HepG2 (cell line): ENCODE measurements around the gene SERTAD2. TPM values are rescaled to one million over a fixed set of nuclear protein-coding genes. Genes with fewer than 3 reads are reported as not detected.

Experiments used
- AGO2 ChIP-seq: fragments of 200-400 bp; formaldehyde crosslinking; optimal IDR thresholded peaks from 2 replicates; pipeline ENCODE3; 2017; ENCODE audit warnings: mild to moderate bottlenecking, low read depth, low read length, moderate library complexity
- ARHGAP35 ChIP-seq: sonication (generic); formaldehyde crosslinking; IDR thresholded peaks from 2 replicates; pipeline ENCODE4 v1.9.0; 2022; ENCODE audit warnings: mild to moderate bottlenecking, inconsistent platforms, moderate library complexity, missing genetic modification reagents, borderline replicate concordance
- DRAP1 ChIP-seq: IDR thresholded peaks from 2 replicates; pipeline ENCODE4 v1.6.1; 2016; ENCODE audit warnings: missing genetic modification reagents, missing compliant biosample characterization
- E2F2 ChIP-seq: sonication (generic); formaldehyde crosslinking; IDR thresholded peaks from 2 replicates; pipeline ENCODE4 v1.4.0; 2020; ENCODE audit warnings: missing genetic modification reagents, borderline replicate concordance
- EEA1 ChIP-seq: sonication (generic); formaldehyde crosslinking; IDR thresholded peaks from 2 replicates; pipeline ENCODE4 v1.5.1; 2020; ENCODE audit warnings: mild to moderate bottlenecking, missing genetic modification reagents, borderline replicate concordance
- ERF ChIP-seq: IDR thresholded peaks from 2 replicates; pipeline ENCODE4 v1.6.1; 2018; ENCODE audit warnings: missing biosample characterization, missing genetic modification reagents
- FLYWCH1 ChIP-seq: sonication (generic); formaldehyde crosslinking; IDR thresholded peaks from 2 replicates; pipeline ENCODE4 v1.8.1; 2023; ENCODE audit warnings: mild to moderate bottlenecking, missing genetic modification reagents
- ISX ChIP-seq: sonication (generic); formaldehyde crosslinking; conservative IDR thresholded peaks from 2 replicates; pipeline ENCODE4 v1.5.0; 2020; ENCODE audit warnings: missing genetic modification reagents
- JDP2 ChIP-seq: sonication (generic); formaldehyde crosslinking; IDR thresholded peaks from 2 replicates; pipeline ENCODE4 v1.8.1; 2022; ENCODE audit warnings: missing genetic modification reagents, borderline replicate concordance
- KAT2B ChIP-seq: fragments of 150-350 bp; IDR thresholded peaks from 2 replicates; pipeline ENCODE4 v1.6.1; 2014; ENCODE audit warnings: low read depth, low read length, borderline replicate concordance
- KAT8 ChIP-seq: IDR thresholded peaks from 2 replicates; pipeline ENCODE4 v1.6.1; 2016; ENCODE audit warnings: missing genetic modification reagents, missing compliant biosample characterization
- KMT2A ChIP-seq: sonication (generic); formaldehyde crosslinking; IDR thresholded peaks from 2 replicates; pipeline ENCODE4 v1.4.0; 2020; ENCODE audit warnings: missing genetic modification reagents
- NFE2L2 ChIP-seq: fragments of 150-350 bp; IDR thresholded peaks from 2 replicates; pipeline ENCODE4 v1.6.1; 2014; ENCODE audit warnings: low read length
- NRL ChIP-seq: sonication (generic); formaldehyde crosslinking; IDR thresholded peaks from 2 replicates; pipeline ENCODE4 v1.5.0; 2020; ENCODE audit warnings: missing genetic modification reagents, mild to moderate bottlenecking, moderate library complexity, borderline replicate concordance
- ONECUT2 ChIP-seq: sonication (generic); formaldehyde crosslinking; IDR thresholded peaks from 2 replicates; pipeline ENCODE4 v1.4.0; 2020; ENCODE audit warnings: missing genetic modification reagents
- PLSCR1 ChIP-seq: sonication (generic); formaldehyde crosslinking; IDR thresholded peaks from 2 replicates; pipeline ENCODE4 v1.5.0; 2020; ENCODE audit warnings: missing genetic modification reagents, mild to moderate bottlenecking, borderline replicate concordance
- TAF15 ChIP-seq: fragments of 200-400 bp; formaldehyde crosslinking; IDR thresholded peaks from one replicate; pipeline ENCODE4 v1.6.1; 2018; ENCODE audit warnings: mild to moderate bottlenecking, low read depth, low read length; ENCODE audit not compliant: poor library complexity, severe bottlenecking
- THAP8 ChIP-seq: sonication (generic); formaldehyde crosslinking; IDR thresholded peaks from 2 replicates; pipeline ENCODE4 v1.5.1; 2020; ENCODE audit warnings: missing genetic modification reagents, mild to moderate bottlenecking, borderline replicate concordance
- TRAFD1 ChIP-seq: sonication (generic); formaldehyde crosslinking; IDR thresholded peaks from 2 replicates; pipeline ENCODE4 v1.5.1; 2020; ENCODE audit warnings: missing genetic modification reagents, mild to moderate bottlenecking, borderline replicate concordance
- YY1 ChIP-seq: IDR thresholded peaks from 2 replicates; pipeline ENCODE4 v1.6.1; 2011; ENCODE audit warnings: low read length, low read depth, moderate library complexity, mild to moderate bottlenecking; ENCODE audit not compliant: insufficient read depth, insufficient replicate concordance
- ZNF12 ChIP-seq: sonication (generic); formaldehyde crosslinking; IDR thresholded peaks from 2 replicates; pipeline ENCODE4 v1.5.0; 2020; ENCODE audit warnings: missing genetic modification reagents
- ZNF224 ChIP-seq: sonication (generic); formaldehyde crosslinking; IDR thresholded peaks from 2 replicates; pipeline ENCODE4 v1.5.0; 2020; ENCODE audit warnings: mild to moderate bottlenecking, missing genetic modification reagents
- ZNF337 ChIP-seq: sonication (generic); formaldehyde crosslinking; IDR thresholded peaks from 2 replicates; pipeline ENCODE4 v1.5.1; 2020; ENCODE audit warnings: missing genetic modification reagents, low read depth, mild to moderate bottlenecking, borderline replicate concordance
- ZNF34 ChIP-seq: sonication (generic); formaldehyde crosslinking; IDR thresholded peaks from 2 replicates; pipeline ENCODE4 v1.4.0; 2020; ENCODE audit warnings: mild to moderate bottlenecking, missing genetic modification reagents, borderline replicate concordance
- ZNF468 ChIP-seq: sonication (generic); formaldehyde crosslinking; IDR thresholded peaks from 2 replicates; pipeline ENCODE4 v1.8.0; 2022; ENCODE audit warnings: mild to moderate bottlenecking, moderate library complexity, missing genetic modification reagents
- polyA plus RNA-seq, 8 experiments: library from polyadenylated mRNA; depleted of rRNA in 3 of 8; stranded (reverse) in 7 of 8; unstranded in 1 of 8; fragments of >200 nt; fragmentation: Illumina TruSeq in 4 of 8; extraction: Trizol in 4 of 8; gene quantifications; 2 replicates each; pipeline versions ENCODE4 v1.2.1 to v1.2.3, GENCODE V29; 2011 to 2016; ENCODE audit warnings: low read depth in 4 of 8, missing spikeins in 1 of 8, mixed read lengths in 1 of 8; ENCODE audit not compliant: insufficient read depth in 1 of 8
- total RNA-seq, 5 experiments: library from RNA; depleted of rRNA; stranded (reverse); fragments of >200 nt; fragmentation: Illumina TruSeq; extraction: Trizol; gene quantifications; 2 replicates each; pipeline ENCODE4 v1.2.3, GENCODE V29; 2016; ENCODE audit warnings: low read depth in 1 of 5

The SERTAD2 gene
- total and polyA plus RNA-seq, 2 of the 13 experiments (the other 11 are each of a cell fraction or from before 2014, with no cell fraction given), result 6.7 to 22.6 TPM

GRCh38 chr2:64654063-64654811, 524 bp upstream of the SERTAD2 start (continued):
- no peak for TF ChIP-seq TRAFD1 (CRISPR knock-in tag)
- TF ChIP-seq NRL, result peak; percentile 58; the same call in 1 of the 2 replicates
- TF ChIP-seq ERF, result peak; percentile 8; the same call in 1 of the 2 replicates
- peak; percentile 78 for TF ChIP-seq AGO2
- TF ChIP-seq ISX (CRISPR knock-in tag), result 0 out of 2 replicates have a peak, but pooled peaks have one; percentile 52
- TF ChIP-seq KAT8, result peak; percentile 72
- no peak for TF ChIP-seq ZNF337 (CRISPR knock-in tag)
- no peak for TF ChIP-seq ONECUT2 (CRISPR knock-in tag)
- TF ChIP-seq YY1, result peak; percentile 17
- no peak for TF ChIP-seq TAF15
- 0 out of 2 replicates have a peak, but pooled peaks have one; percentile 69 for TF ChIP-seq ARHGAP35 (CRISPR knock-in tag)
- no peak for TF ChIP-seq ZNF224
- TF ChIP-seq ZNF34, result 0 out of 2 replicates have a peak, but pooled peaks have one; percentile 43
- TF ChIP-seq PLSCR1 (CRISPR knock-in tag), result no peak
- TF ChIP-seq EEA1, result peak; percentile 95; the same call in 1 of the 2 replicates
- TF ChIP-seq KAT2B, result no peak
- TF ChIP-seq THAP8, result peak; percentile 6; the same call in 1 of the 2 replicates
- peak; percentile 78; the same call in 1 of the 2 replicates for TF ChIP-seq FLYWCH1 (CRISPR knock-in tag)
- no peak for TF ChIP-seq JDP2 (CRISPR knock-in tag)
- TF ChIP-seq DRAP1 (CRISPR knock-in tag), result no peak; the same call in 1 of the 2 replicates
- TF ChIP-seq ZNF468 (CRISPR knock-in tag), result no peak
- TF ChIP-seq E2F2 (CRISPR knock-in tag), result no peak
- no peak for TF ChIP-seq NFE2L2
- TF ChIP-seq ZNF12 (CRISPR knock-in tag), result no peak; the same call in 1 of the 2 replicates
- peak; percentile 66 for TF ChIP-seq KMT2A (CRISPR knock-in tag)
